DOHH2 (cell line): ENCODE results near the gene MYO1G.

ENCODE experiments used
- CTCF ChIP-seq: fragments of 200-600 bp; sonication (generic); IDR thresholded peaks from one replicate; pipeline ENCODE4 v1.5.1; 2014; ENCODE audit warnings: antibody characterized with exemption, mild to moderate bottlenecking, low read depth, low read length; ENCODE audit not compliant: poor library complexity, severe bottlenecking
- EZH2phosphoT487 ChIP-seq: fragments of 200-600 bp; sonication (generic); IDR thresholded peaks from 2 replicates; pipeline ENCODE4 v1.6.1; 2017; ENCODE audit warnings: borderline replicate concordance, mild to moderate bottlenecking, antibody characterized with exemption, low read length, moderate library complexity, mixed read lengths

- no peak for TF ChIP-seq CTCF
- no peak for TF ChIP-seq EZH2phosphoT487
Measured at GRCh38 chr7:44935016-44935415, 43.8 kb downstream of the MYO1G start.
